GM23338 (cell line): ENCODE measurements around the gene MFGE8. TPM values are rescaled to one million over a fixed set of nuclear protein-coding genes. Genes with fewer than 3 reads are reported as not detected.

Experiments
- ATAC-seq: fragments of 200-7000 bp; cut with Tn5 transposase; 3 replicates; pipeline ENCODE4 v1.9.1; 2020
- DNase-seq: peaks from one replicate; pipeline ENCODE4 v3.0.0-alpha.2; 2015; ENCODE audit warnings: low spot score
- H2AFZ ChIP-seq: fragments of 200-600 bp; sonication (generic); 2 replicates; pipeline ENCODE4 v1.8.0; 2016; ENCODE audit warnings: antibody characterized with exemption, mild to moderate bottlenecking, moderate library complexity
- H3F3A ChIP-seq: fragments of 200-600 bp; sonication (generic); replicated peaks from 2 replicates; pipeline ENCODE4 v1.8.0; 2017; ENCODE audit warnings: antibody characterized with exemption, mixed run types, low read depth
- H3K27ac ChIP-seq: fragments of 200-600 bp; sonication (generic); 2 replicates; pipeline ENCODE4 v1.6.1; 2016; ENCODE audit warnings: low read depth
- H3K27me3 ChIP-seq: fragments of 200-600 bp; sonication (generic); 2 replicates; pipeline ENCODE4 v1.8.0; 2016; ENCODE audit warnings: mild to moderate bottlenecking, mixed run types, moderate library complexity; ENCODE audit not compliant: insufficient read depth
- H3K36me3 ChIP-seq: fragments of 200-600 bp; sonication (generic); 2 replicates; pipeline ENCODE4 v1.8.0; 2016; ENCODE audit warnings: mild to moderate bottlenecking; ENCODE audit not compliant: insufficient read depth
- H3K4me1 ChIP-seq: fragments of 200-600 bp; sonication (generic); 2 replicates; pipeline ENCODE4 v1.8.0; 2016; ENCODE audit warnings: mild to moderate bottlenecking, moderate library complexity; ENCODE audit not compliant: insufficient read depth
- H3K4me2 ChIP-seq: fragments of 200-600 bp; sonication (generic); 2 replicates; pipeline ENCODE4 v1.7.1; 2017; ENCODE audit warnings: mixed run types
- H3K4me3 ChIP-seq: fragments of 200-600 bp; sonication (generic); 2 replicates; pipeline ENCODE4 v1.6.1; 2016; ENCODE audit warnings: mixed run types
- H3K79me2 ChIP-seq: fragments of 200-600 bp; sonication (generic); replicated peaks from 2 replicates; pipeline ENCODE4 v1.8.0; 2017; ENCODE audit warnings: mild to moderate bottlenecking; ENCODE audit not compliant: insufficient read depth
- H3K9me2 ChIP-seq: fragments of 200-600 bp; sonication (generic); 2 replicates; pipeline ENCODE4 v1.8.0; 2017; ENCODE audit not compliant: insufficient read depth
- H4K20me1 ChIP-seq: fragments of 200-600 bp; sonication (generic); replicated peaks from 2 replicates; pipeline ENCODE4 v1.8.0; 2017; ENCODE audit warnings: mild to moderate bottlenecking; ENCODE audit not compliant: insufficient read depth
- H3K27ac Mint-ChIP-seq: 2 replicates; pipeline ENCODE4 v1.8.0; 2020; ENCODE audit warnings: inconsistent platforms, mild to moderate bottlenecking, moderate library complexity, mixed read lengths
- H3K27me3 Mint-ChIP-seq: 3 replicates; pipeline ENCODE4 v1.8.0; 2022; ENCODE audit warnings: low read depth, mild to moderate bottlenecking, moderate library complexity, mixed read lengths, inconsistent platforms; ENCODE audit not compliant: insufficient read depth, poor library complexity
- H3K36me3 Mint-ChIP-seq: 3 replicates; pipeline ENCODE4 v1.8.0; 2021; ENCODE audit warnings: low read depth, mild to moderate bottlenecking, inconsistent platforms, moderate library complexity, mixed read lengths
- H3K4me1 Mint-ChIP-seq: 3 replicates; pipeline ENCODE4 v1.8.0; 2020; ENCODE audit warnings: mild to moderate bottlenecking, inconsistent platforms, mixed read lengths
- H3K4me3 Mint-ChIP-seq: 3 replicates; pipeline ENCODE4 v1.8.0; 2021; ENCODE audit warnings: moderate library complexity, mild to moderate bottlenecking, inconsistent platforms, mixed read lengths
- H3K9me3 Mint-ChIP-seq: 3 replicates; pipeline ENCODE4 v1.8.0; 2020; ENCODE audit warnings: moderate library complexity, mild to moderate bottlenecking, inconsistent platforms, mixed read lengths
- CREB1 ChIP-seq: fragments of 250-450 bp; sonication (Bioruptor Pico); IDR thresholded peaks from 2 replicates; pipeline ENCODE4 v1.5.0; 2020; ENCODE audit warnings: low read depth, mild to moderate bottlenecking, moderate library complexity
- EZH2 ChIP-seq: fragments of 200-600 bp; sonication (generic); IDR thresholded peaks from one replicate; pipeline ENCODE4 v1.8.0; 2017; ENCODE audit warnings: antibody characterized with exemption, mild to moderate bottlenecking, low read depth; ENCODE audit not compliant: unreplicated experiment
- JUNB ChIP-seq: IDR thresholded peaks from one replicate; pipeline ENCODE4 v1.6.1; 2016; ENCODE audit warnings: antibody characterized with exemption; ENCODE audit not compliant: unreplicated experiment
- NANOG ChIP-seq: IDR thresholded peaks from 2 replicates; pipeline ENCODE4 v1.6.1; 2016; ENCODE audit warnings: antibody characterized with exemption, borderline replicate concordance
- POLR2AphosphoS5 ChIP-seq: IDR thresholded peaks from 2 replicates; pipeline ENCODE4 v1.6.1; 2016; ENCODE audit warnings: antibody characterized with exemption, low read depth
- STAT1 ChIP-seq: IDR thresholded peaks from one replicate; pipeline ENCODE4 v1.6.1; 2016; ENCODE audit warnings: antibody characterized with exemption; ENCODE audit not compliant: unreplicated experiment
- ZNF462 ChIP-seq: fragments of 250-450 bp; sonication (Bioruptor Pico); IDR thresholded peaks from 2 replicates; pipeline ENCODE4 v1.5.0; 2020; ENCODE audit warnings: mild to moderate bottlenecking, moderate library complexity
- polyA plus RNA-seq: library from polyadenylated mRNA; unstranded; fragments of >200 nt; fragmentation: Nextera tagmentation; extraction: Ambion mirVana; gene quantifications from 2 replicates; pipeline ENCODE4 v1.2.1, GENCODE V29; 2016
- total RNA-seq: library from RNA; depleted of rRNA; stranded (reverse); fragments of >200 nt; shearing (Covaris generic); gene quantifications from 2 replicates; pipeline ENCODE4 v1.2.3, GENCODE V29; 2014
- TF ChIP-seq, protein P1 (sequence below): IDR thresholded peaks from one replicate; pipeline ENCODE4 v1.6.1; 2018; ENCODE audit warnings: antibody characterized with exemption; ENCODE audit not compliant: unreplicated experiment

The MFGE8 gene
- total and polyA plus RNA-seq, 2 experiments from 2014 or later, result 279 to 671 TPM

DNA sequence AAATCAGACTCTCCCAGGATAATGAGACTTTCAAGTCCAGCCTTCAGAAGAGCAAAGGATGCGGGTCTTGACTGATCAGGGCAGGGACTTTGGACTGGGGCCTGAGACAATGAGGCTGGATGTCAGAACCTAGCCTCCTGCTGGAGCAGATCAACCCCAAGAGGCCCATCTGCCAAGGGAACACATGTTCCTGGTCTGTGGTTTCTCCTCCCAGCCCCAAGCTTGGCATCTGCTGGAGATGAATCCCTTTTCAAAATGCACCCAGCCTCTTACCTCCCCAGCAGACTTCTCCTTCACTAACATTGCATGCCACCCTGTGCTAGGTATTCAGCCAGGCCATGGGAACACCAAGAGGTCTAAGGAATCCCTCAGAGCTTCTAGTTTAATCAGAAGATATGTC lies 43.7 kb upstream of the MFGE8 start (continued):
- TF ChIP-seq ZNF462 (CRISPR knock-in tag), result no peak
- TF ChIP-seq EZH2, result no peak
- TF ChIP-seq CREB1 (CRISPR knock-in tag), result no peak

- Histone ChIP-seq H3K27ac (no peak overlapping the region), H3K4me1 (peaks cover 3% of the 10 kb centered on the region; the same call in 1 of the 2 replicates), H3K79me2 (no peaks in the 10 kb centered on the region), H3K27me3 (no peaks in the 10 kb centered on the region), H4K20me1 (no peaks in the 10 kb centered on the region), H3F3A (no peaks in the 10 kb centered on the region), H3K4me2 (no peak overlapping the region), H3K4me3 (no peak overlapping the region), H3K36me3 (no peaks in the 10 kb centered on the region), H2AFZ (peak overlapping the region; percentile 74; the same call in 1 of the 2 replicates), H3K9me2 (peaks cover 14% of the 10 kb centered on the region; the same call in 1 of the 2 replicates)
- Mint-ChIP-seq H3K27ac (no peak overlapping the region), H3K4me1 (peaks cover 4% of the 10 kb centered on the region; the same call in 1 of the 3 replicates), H3K9me3 (peaks cover 10% of the 10 kb centered on the region), H3K27me3 (peaks cover 7% of the 10 kb centered on the region), H3K4me3 (no peak overlapping the region), H3K36me3 (peaks cover 9% of the 10 kb centered on the region)
- no peak for ATAC-seq
- DNase-seq, result no peak
- TF ChIP-seq STAT1 (no peak), POLR2AphosphoS5 (no peak), NANOG (no peak), EZH2 (no peak), JUNB (no peak)
- TF ChIP-seq, protein P1, sequence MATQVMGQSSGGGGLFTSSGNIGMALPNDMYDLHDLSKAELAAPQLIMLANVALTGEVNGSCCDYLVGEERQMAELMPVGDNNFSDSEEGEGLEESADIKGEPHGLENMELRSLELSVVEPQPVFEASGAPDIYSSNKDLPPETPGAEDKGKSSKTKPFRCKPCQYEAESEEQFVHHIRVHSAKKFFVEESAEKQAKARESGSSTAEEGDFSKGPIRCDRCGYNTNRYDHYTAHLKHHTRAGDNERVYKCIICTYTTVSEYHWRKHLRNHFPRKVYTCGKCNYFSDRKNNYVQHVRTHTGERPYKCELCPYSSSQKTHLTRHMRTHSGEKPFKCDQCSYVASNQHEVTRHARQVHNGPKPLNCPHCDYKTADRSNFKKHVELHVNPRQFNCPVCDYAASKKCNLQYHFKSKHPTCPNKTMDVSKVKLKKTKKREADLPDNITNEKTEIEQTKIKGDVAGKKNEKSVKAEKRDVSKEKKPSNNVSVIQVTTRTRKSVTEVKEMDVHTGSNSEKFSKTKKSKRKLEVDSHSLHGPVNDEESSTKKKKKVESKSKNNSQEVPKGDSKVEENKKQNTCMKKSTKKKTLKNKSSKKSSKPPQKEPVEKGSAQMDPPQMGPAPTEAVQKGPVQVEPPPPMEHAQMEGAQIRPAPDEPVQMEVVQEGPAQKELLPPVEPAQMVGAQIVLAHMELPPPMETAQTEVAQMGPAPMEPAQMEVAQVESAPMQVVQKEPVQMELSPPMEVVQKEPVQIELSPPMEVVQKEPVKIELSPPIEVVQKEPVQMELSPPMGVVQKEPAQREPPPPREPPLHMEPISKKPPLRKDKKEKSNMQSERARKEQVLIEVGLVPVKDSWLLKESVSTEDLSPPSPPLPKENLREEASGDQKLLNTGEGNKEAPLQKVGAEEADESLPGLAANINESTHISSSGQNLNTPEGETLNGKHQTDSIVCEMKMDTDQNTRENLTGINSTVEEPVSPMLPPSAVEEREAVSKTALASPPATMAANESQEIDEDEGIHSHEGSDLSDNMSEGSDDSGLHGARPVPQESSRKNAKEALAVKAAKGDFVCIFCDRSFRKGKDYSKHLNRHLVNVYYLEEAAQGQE, result no peak
Observed at GRCh38 chr15:88956263-88956662, 43.1 kb upstream of the MFGE8 start.
